GM18868 (cell line): Measurements from ENCODE around the gene AP5Z1.

Experiments used
- ATAC-seq: cut with Tn5 transposase; IDR thresholded peaks from one replicate; pipeline ENCODE4 v1.9.1; 2021; ENCODE audit warnings: mild to moderate bottlenecking, moderate library complexity; ENCODE audit not compliant: unreplicated experiment

AP5Z1 gene

GRCh38 chr7:4819560-4820404 lies 44.4 kb downstream of the AP5Z1 start:
- no peak for ATAC-seq

GRCh38 chr7:4820405-4820966 lies 45.1 kb downstream of the AP5Z1 start:
- ATAC-seq: no peak

GRCh38 chr7:4820967-4821471 lies 45.6 kb downstream of the AP5Z1 start:
- ATAC-seq: no peak

GRCh38 chr7:4822677-4823076 lies 47.3 kb downstream of the AP5Z1 start:
- ATAC-seq: no peak

- ATAC-seq: no peak
Observed at GRCh38 chr7:4823441-4824119, 48.2 kb downstream of the AP5Z1 start.

GRCh38 chr7:4824120-4824775 lies 48.8 kb downstream of the AP5Z1 start:
- no peak for ATAC-seq

GRCh38 chr7:4825081-4825480 lies 49.7 kb downstream of the AP5Z1 start:
- no peak for ATAC-seq

GRCh38 chr7:4828720-4829383 lies 53.4 kb downstream of the AP5Z1 start:
- no peak for ATAC-seq

GRCh38 chr7:4830176-4830575 lies 54.8 kb downstream of the AP5Z1 start:
- peak; percentile 72 for ATAC-seq

- no peak for ATAC-seq
Observed at GRCh38 chr7:4831723-4832495, 56.5 kb downstream of the AP5Z1 start.

- no peak for ATAC-seq
Observed at GRCh38 chr7:4832711-4833110, 57.3 kb downstream of the AP5Z1 start.

- ATAC-seq: no peak
Observed at GRCh38 chr7:4833176-4833575, 57.8 kb downstream of the AP5Z1 start.

- no peak for ATAC-seq
Observed at GRCh38 chr7:4833691-4834600, 58.5 kb downstream of the AP5Z1 start.

GRCh38 chr7:4834601-4835397 lies 59.4 kb downstream of the AP5Z1 start:
- ATAC-seq: no peak

GRCh38 chr7:4835398-4836205 lies 60.2 kb downstream of the AP5Z1 start:
- no peak for ATAC-seq

GRCh38 chr7:4836206-4836661 lies 60.8 kb downstream of the AP5Z1 start:
- ATAC-seq: no peak
